ENCODE results near the gene FAT3. TPM values are rescaled to one million over a fixed set of nuclear protein-coding genes. Genes with fewer than 3 reads are reported as not detected.
A peak's percentile ranks its signal among the peaks of the same experiment; 100 is the strongest.

The FAT3 gene
- total and polyA plus RNA-seq, 4 experiments from 2014 or later, result not detected

- Histone ChIP-seq H3K4me1 (ENCODE audit: insufficient read depth, low read length) (no peaks in the 10 kb centered on the region), H3K27me3 (ENCODE audit: insufficient read depth, low read length) (no peaks in the 10 kb centered on the region), H3K36me3 (ENCODE audit: insufficient read depth, low read length) (no peaks in the 10 kb centered on the region), H3K27ac (ENCODE audit: low read depth, low read length) (no peak overlapping the region), H3K4me3 (ENCODE audit: low read length in 2 of 2) (no peak overlapping the region), H3K9me3 (ENCODE audit: control insufficient read depth in 1 of 2, low read length in 2 of 2) (peaks cover 0 to 4% of the 10 kb centered on the region in 2 donors)
- no peak overlapping the region for H3K27ac Mint-ChIP-seq
- intact Hi-C loops (cut with micrococcal nuclease), result no loop called here
- H3K27me3 Mint-ChIP-seq, result peaks cover 16 to 17% of the 10 kb centered on the region in 2 donors
- peak overlapping the region in 1 of 8 donors; percentile 26 for H3K4me3 Mint-ChIP-seq
- CTCF ChIA-PET (ENCODE audit: partially characterized antibody), result no interaction called here
- POLR2A ChIA-PET (ENCODE audit: partially characterized antibody), result no interaction called here
- H3K4me1 Mint-ChIP-seq, result peaks cover 0 to 2% (median under 1%) of the 10 kb centered on the region in 4 donors
- DNase-seq, result no peak
- H3K36me3 Mint-ChIP-seq, result peaks cover 0 to 3% of the 10 kb centered on the region in 2 donors
- H3K9me3 Mint-ChIP-seq, result peaks cover 0 to 18% (median 6%) of the 10 kb centered on the region in 8 donors
Measured at GRCh38 chr11:92224054-92224406, 588 bp upstream of the FAT3 start.

GRCh38 chr11:92225125-92225567, 528 bp downstream of the FAT3 start:
- Histone ChIP-seq H3K9me3 (ENCODE audit: control insufficient read depth in 1 of 2, low read length in 2 of 2) (peaks cover 0 to 4% of the 10 kb centered on the region in 2 donors), H3K27ac (ENCODE audit: low read depth, low read length) (no peak overlapping the region), H3K36me3 (ENCODE audit: insufficient read depth, low read length) (no peaks in the 10 kb centered on the region), H3K4me1 (ENCODE audit: insufficient read depth, low read length) (no peaks in the 10 kb centered on the region), H3K27me3 (ENCODE audit: insufficient read depth, low read length) (no peaks in the 10 kb centered on the region), H3K4me3 (ENCODE audit: low read length in 2 of 2) (no peak overlapping the region)
- Mint-ChIP-seq H3K27ac (no peak overlapping the region), H3K4me1 (peaks cover 0 to 2% (median under 1%) of the 10 kb centered on the region in 4 donors), H3K9me3 (peaks cover 0 to 21% (median 5%) of the 10 kb centered on the region in 8 donors), H3K4me3 (no peak overlapping the region), H3K27me3 (peaks cover 16 to 17% of the 10 kb centered on the region in 2 donors), H3K36me3 (peaks cover 0 to 3% of the 10 kb centered on the region in 2 donors)
- POLR2A ChIA-PET (ENCODE audit: partially characterized antibody), result no interaction called here
- CTCF ChIA-PET (ENCODE audit: partially characterized antibody), result no interaction called here
- intact Hi-C loops (cut with micrococcal nuclease), result no loop called here
- peak in 1 of 5 donors; percentile 31 for DNase-seq

GRCh38 chr11:92225568-92226330, 1.1 kb downstream of the FAT3 start:
- CTCF ChIA-PET (ENCODE audit: partially characterized antibody), result no interaction called here

GRCh38 chr11:92226331-92227229, 2.0 kb downstream of the FAT3 start:
- Mint-ChIP-seq H3K36me3 (peaks cover 0 to 3% of the 10 kb centered on the region in 2 donors), H3K9me3 (peaks cover 0 to 16% (median 5%) of the 10 kb centered on the region in 8 donors), H3K4me3 (peak overlapping the region in 1 of 8 donors; percentile 22), H3K27ac (no peak overlapping the region), H3K27me3 (peaks cover 16 to 17% of the 10 kb centered on the region in 2 donors), H3K4me1 (peaks cover 0 to 2% (median under 1%) of the 10 kb centered on the region in 4 donors)
- ChIA-PET POLR2A (ENCODE audit: partially characterized antibody) (no interaction called here), CTCF (ENCODE audit: partially characterized antibody) (no interaction called here)
- Histone ChIP-seq H3K4me3 (ENCODE audit: low read length in 2 of 2) (no peak overlapping the region), H3K36me3 (ENCODE audit: insufficient read depth, low read length) (no peaks in the 10 kb centered on the region), H3K9me3 (ENCODE audit: control insufficient read depth in 1 of 2, low read length in 2 of 2) (no peaks in the 10 kb centered on the region), H3K27ac (ENCODE audit: low read depth, low read length) (no peak overlapping the region), H3K4me1 (ENCODE audit: insufficient read depth, low read length) (no peaks in the 10 kb centered on the region), H3K27me3 (ENCODE audit: insufficient read depth, low read length) (no peaks in the 10 kb centered on the region)
- no peak for DNase-seq
- intact Hi-C loops (cut with micrococcal nuclease), result no loop called here

More at GRCh38 chr11:92225568-92226330, 1.1 kb downstream of the FAT3 start:
- H3K27ac ChIP-seq (ENCODE audit: low read depth, low read length), result no peak overlapping the region
- no peaks in the 10 kb centered on the region for H3K27me3 ChIP-seq (ENCODE audit: insufficient read depth, low read length)
- no peak overlapping the region for H3K4me3 ChIP-seq (ENCODE audit: low read length in 2 of 2)
- intact Hi-C loops (cut with micrococcal nuclease), result no loop called here
- peak overlapping the region in 1 of 8 donors; percentile 22 for H3K4me3 Mint-ChIP-seq
- H3K36me3 ChIP-seq (ENCODE audit: insufficient read depth, low read length), result no peaks in the 10 kb centered on the region
- no peak for DNase-seq
- no peaks in the 10 kb centered on the region for H3K9me3 ChIP-seq (ENCODE audit: control insufficient read depth in 1 of 2, low read length in 2 of 2)
- peaks cover 16 to 17% of the 10 kb centered on the region in 2 donors for H3K27me3 Mint-ChIP-seq
- POLR2A ChIA-PET (ENCODE audit: partially characterized antibody), result no interaction called here
- H3K4me1 ChIP-seq (ENCODE audit: insufficient read depth, low read length), result no peaks in the 10 kb centered on the region
- H3K27ac Mint-ChIP-seq, result no peak overlapping the region
- peaks cover 0 to 2% (median under 1%) of the 10 kb centered on the region in 4 donors for H3K4me1 Mint-ChIP-seq
- H3K36me3 Mint-ChIP-seq, result peaks cover 0 to 3% of the 10 kb centered on the region in 2 donors
- peaks cover 0 to 17% (median 5%) of the 10 kb centered on the region in 8 donors for H3K9me3 Mint-ChIP-seq

GRCh38 chr11:92227230-92227814, 2.7 kb downstream of the FAT3 start:
- ChIA-PET POLR2A (ENCODE audit: partially characterized antibody) (no interaction called here), CTCF (ENCODE audit: partially characterized antibody) (no interaction called here)
- Histone ChIP-seq H3K27ac (ENCODE audit: low read depth, low read length) (no peak overlapping the region), H3K4me3 (ENCODE audit: low read length in 2 of 2) (no peak overlapping the region), H3K27me3 (ENCODE audit: insufficient read depth, low read length) (no peaks in the 10 kb centered on the region), H3K36me3 (ENCODE audit: insufficient read depth, low read length) (no peaks in the 10 kb centered on the region), H3K9me3 (ENCODE audit: control insufficient read depth in 1 of 2, low read length in 2 of 2) (no peaks in the 10 kb centered on the region), H3K4me1 (ENCODE audit: insufficient read depth, low read length) (no peaks in the 10 kb centered on the region)
- peaks cover 0 to 16% (median 5%) of the 10 kb centered on the region in 8 donors for H3K9me3 Mint-ChIP-seq
- DNase-seq, result no peak
- no peak overlapping the region for H3K27ac Mint-ChIP-seq
- peaks cover 0 to 3% of the 10 kb centered on the region in 2 donors for H3K36me3 Mint-ChIP-seq
- H3K27me3 Mint-ChIP-seq, result peaks cover 13 to 17% of the 10 kb centered on the region in 2 donors
- intact Hi-C loops (cut with micrococcal nuclease), result no loop called here
- no peak overlapping the region for H3K4me3 Mint-ChIP-seq
- peaks cover 0 to 2% (median under 1%) of the 10 kb centered on the region in 4 donors for H3K4me1 Mint-ChIP-seq

- POLR2A ChIA-PET (ENCODE audit: partially characterized antibody), result no interaction called here
- peaks cover 7 to 17% of the 10 kb centered on the region in 2 donors for H3K27me3 Mint-ChIP-seq
Measured at GRCh38 chr11:92227959-92228935, 3.6 kb downstream of the FAT3 start.

More at GRCh38 chr11:92227959-92228935, 3.6 kb downstream of the FAT3 start:
- Mint-ChIP-seq H3K9me3 (peaks cover 0 to 16% (median 5%) of the 10 kb centered on the region in 8 donors), H3K4me1 (peaks cover 0 to 2% (median under 1%) of the 10 kb centered on the region in 4 donors), H3K36me3 (peaks cover 0 to 3% of the 10 kb centered on the region in 2 donors), H3K4me3 (no peak overlapping the region), H3K27ac (no peak overlapping the region)
- intact Hi-C loops (cut with micrococcal nuclease), result no loop called here
- DNase-seq, result no peak
- no peak overlapping the region for H3K4me3 ChIP-seq (ENCODE audit: low read length in 2 of 2)
- no peaks in the 10 kb centered on the region for H3K9me3 ChIP-seq (ENCODE audit: control insufficient read depth in 1 of 2, low read length in 2 of 2)
- no peaks in the 10 kb centered on the region for H3K36me3 ChIP-seq (ENCODE audit: insufficient read depth, low read length)
- CTCF ChIA-PET (ENCODE audit: partially characterized antibody), result no interaction called here
- H3K27me3 ChIP-seq (ENCODE audit: insufficient read depth, low read length), result no peaks in the 10 kb centered on the region
- H3K4me1 ChIP-seq (ENCODE audit: insufficient read depth, low read length), result no peaks in the 10 kb centered on the region
- no peak overlapping the region for H3K27ac ChIP-seq (ENCODE audit: low read depth, low read length)
